Measurements from ENCODE around the gene GAK. TPM values are rescaled to one million over a fixed set of nuclear protein-coding genes. Genes with fewer than 3 reads are reported as not detected.

GAK gene
- total RNA-seq, 6 experiments from 2014 or later, result 53.2 to 85.0 (median 64.5) TPM

GRCh38 chr4:855880-856224 lies 76.3 kb downstream of the GAK start:
- TF ChIP-seq POLR2A (IDR thresholded peaks at IDR 0.05), result no peak
- TF ChIP-seq CTCF (IDR thresholded peaks at IDR 0.05), result no peak
- WGBS (ENCODE audit: insufficient coverage, low coverage, low lambda C conversion rate, missing lambda C conversion rate), result 40% methylated on average over 1 of the region's 1 CpG
- no peaks in the 10 kb centered on the region for H3K9me3 ChIP-seq
- no peak overlapping the region for H3K27ac ChIP-seq
- peaks cover 0 to 44% (median 13%) of the 10 kb centered on the region in 4 donors for H3K36me3 ChIP-seq
- intact Hi-C loops (cut with DNase I), result no loop called here
- H3K4me1 ChIP-seq, result no peaks in the 10 kb centered on the region
- no peaks in the 10 kb centered on the region for H3K27me3 ChIP-seq
- DNase-seq (no peak), ATAC-seq (no peak)
- H3K4me3 ChIP-seq, result no peak overlapping the region

GRCh38 chr4:854356-854755 lies 77.8 kb downstream of the GAK start:
- intact Hi-C loops (cut with DNase I), result no loop called here
- WGBS (ENCODE audit: insufficient coverage, low coverage, low lambda C conversion rate, missing lambda C conversion rate), result 100% methylated on average over 1 of the region's 11 CpGs
- H3K27me3 ChIP-seq, result no peaks in the 10 kb centered on the region
- no peak overlapping the region for H3K27ac ChIP-seq
- H3K36me3 ChIP-seq, result peaks cover 0 to 32% (median 10%) of the 10 kb centered on the region in 4 donors
- DNase-seq (peak in 1 of 3 donors; percentile 15), ATAC-seq (no peak)
- no peak overlapping the region for H3K4me3 ChIP-seq
- H3K4me1 ChIP-seq, result no peaks in the 10 kb centered on the region
- H3K9me3 ChIP-seq, result no peaks in the 10 kb centered on the region
- TF ChIP-seq POLR2A (IDR thresholded peaks at IDR 0.05) (no peak), CTCF (IDR thresholded peaks at IDR 0.05) (no peak)

GRCh38 chr4:853416-853781 lies 78.7 kb downstream of the GAK start:
- Histone ChIP-seq H3K36me3 (peaks cover 0 to 24% (median 3%) of the 10 kb centered on the region in 4 donors), H3K27ac (no peak overlapping the region), H3K27me3 (no peaks in the 10 kb centered on the region), H3K9me3 (no peaks in the 10 kb centered on the region), H3K4me3 (no peak overlapping the region), H3K4me1 (no peaks in the 10 kb centered on the region)
- intact Hi-C loops (cut with DNase I), result no loop called here
- ATAC-seq, result no peak
- TF ChIP-seq CTCF (IDR thresholded peaks at IDR 0.05), result no peak
- no peak for TF ChIP-seq POLR2A (IDR thresholded peaks at IDR 0.05)
- DNase-seq, result peak in 1 of 3 donors; percentile 52
- WGBS (ENCODE audit: insufficient coverage, low coverage, low lambda C conversion rate, missing lambda C conversion rate), result 92% methylated on average over 9 of the region's 33 CpGs

- WGBS (ENCODE audit: insufficient coverage, low coverage, low lambda C conversion rate, missing lambda C conversion rate), result 100% methylated on average over 2 of the region's 33 CpGs
- H3K4me3 ChIP-seq, result no peak overlapping the region
- no peaks in the 10 kb centered on the region for H3K4me1 ChIP-seq
- ATAC-seq, result no peak
- TF ChIP-seq CTCF (IDR thresholded peaks at IDR 0.05) (no peak), POLR2A (IDR thresholded peaks at IDR 0.05) (no peak)
- H3K36me3 ChIP-seq, result peaks cover 0 to 8% (median 0%) of the 10 kb centered on the region in 4 donors
- intact Hi-C loops (cut with DNase I), result no loop called here
- H3K27ac ChIP-seq, result no peak overlapping the region
- DNase-seq, result peak in 2 of 3 donors; percentile 11 to 49
- no peaks in the 10 kb centered on the region for H3K9me3 ChIP-seq
- no peaks in the 10 kb centered on the region for H3K27me3 ChIP-seq
Observed at GRCh38 chr4:851701-852430, 80.2 kb downstream of the GAK start.

Measured in right lobe of liver (tissue), 6 donors.